ENCODE data around the gene CENPU. TPM values are rescaled to one million over a fixed set of nuclear protein-coding genes. Genes with fewer than 3 reads are reported as not detected.

CENPU gene
- total and polyA plus RNA-seq, 5 donors from 2014 or later: 2.5 to 11.0 (median 4.1) TPM

DNA sequence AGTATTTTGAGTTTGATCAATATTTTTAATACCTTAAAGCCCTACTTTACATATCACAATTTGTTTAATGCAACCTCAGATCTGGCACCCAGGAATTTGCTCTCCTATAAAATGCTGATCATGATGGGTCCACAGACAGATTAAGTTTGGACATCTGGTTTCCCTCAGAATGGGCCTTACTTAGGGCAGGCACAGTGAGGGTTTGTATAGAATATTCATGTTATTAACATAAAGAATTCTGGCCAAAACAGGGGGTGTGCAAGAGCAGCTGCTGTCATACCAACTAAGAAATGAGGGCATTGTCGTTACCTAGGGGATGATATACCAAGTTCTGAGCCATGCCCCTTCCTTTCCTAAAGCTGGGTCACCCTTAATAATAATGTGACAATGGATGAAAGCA, 37.5 kb upstream of the CENPU start:
- no peaks in the 10 kb centered on the region for H3K9me3 ChIP-seq (ENCODE audit: control insufficient read depth in 2 of 2, low read length in 2 of 2)
- ATAC-seq (ENCODE audit: low read depth in 2 of 2): no peak
- Mint-ChIP-seq H3K4me3 (no peak overlapping the region), H3K27me3 (no peaks in the 10 kb centered on the region), H3K27ac (no peak overlapping the region), H3K36me3 (peaks cover 32% of the 10 kb centered on the region), H3K9me3 (no peaks in the 10 kb centered on the region), H3K4me1 (no peaks in the 10 kb centered on the region)
- H3K4me3 ChIP-seq (ENCODE audit: low read depth, low read length): no peak overlapping the region
- H3K27ac ChIP-seq (ENCODE audit: insufficient read depth, low read length, poor library complexity, severe bottlenecking): no peak overlapping the region
- H3K36me3 ChIP-seq (ENCODE audit: control insufficient read depth, insufficient read depth, low read length): peaks cover 44% of the 10 kb centered on the region
- DNase-seq: no peak
- H3K27me3 ChIP-seq (ENCODE audit: control insufficient read depth, insufficient read depth, low read length): no peaks in the 10 kb centered on the region
- no peaks in the 10 kb centered on the region for H3K4me1 ChIP-seq (ENCODE audit: control insufficient read depth, insufficient read depth, low read length, poor library complexity, severe bottlenecking)

DNA sequence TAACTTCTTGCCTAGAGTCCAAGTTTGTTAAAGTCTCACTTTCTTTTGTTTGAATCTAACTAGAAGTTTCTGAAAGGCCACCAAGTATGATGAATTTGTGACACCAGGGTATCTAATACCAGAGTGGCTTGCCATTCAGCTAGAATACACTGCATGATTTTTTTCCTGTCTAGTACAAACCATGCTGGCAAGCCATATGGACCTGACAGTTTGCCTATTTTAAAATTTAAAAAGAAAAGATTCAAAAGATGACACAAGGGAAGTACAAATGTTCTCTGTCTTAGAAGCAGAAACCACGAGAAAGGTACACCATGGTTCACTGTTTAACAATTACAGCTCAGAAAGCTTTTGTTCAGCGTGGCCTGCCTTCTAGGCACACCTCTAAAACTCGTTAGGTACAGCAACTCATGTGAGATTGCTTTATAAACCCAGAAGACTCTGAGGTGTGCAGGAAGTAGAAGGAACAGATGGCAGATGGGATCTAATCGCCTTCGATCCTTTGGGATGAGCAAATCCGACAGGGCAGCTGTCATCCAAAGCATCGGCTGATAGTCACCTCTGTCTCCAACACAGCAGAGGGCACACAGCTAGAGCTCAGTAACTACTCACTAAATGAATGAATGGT, 35.4 kb upstream of the CENPU start:
- H3K4me3 Mint-ChIP-seq: no peak overlapping the region
- H3K4me1 Mint-ChIP-seq: no peaks in the 10 kb centered on the region
- no peak for ATAC-seq (ENCODE audit: low read depth in 2 of 2)

DNA sequence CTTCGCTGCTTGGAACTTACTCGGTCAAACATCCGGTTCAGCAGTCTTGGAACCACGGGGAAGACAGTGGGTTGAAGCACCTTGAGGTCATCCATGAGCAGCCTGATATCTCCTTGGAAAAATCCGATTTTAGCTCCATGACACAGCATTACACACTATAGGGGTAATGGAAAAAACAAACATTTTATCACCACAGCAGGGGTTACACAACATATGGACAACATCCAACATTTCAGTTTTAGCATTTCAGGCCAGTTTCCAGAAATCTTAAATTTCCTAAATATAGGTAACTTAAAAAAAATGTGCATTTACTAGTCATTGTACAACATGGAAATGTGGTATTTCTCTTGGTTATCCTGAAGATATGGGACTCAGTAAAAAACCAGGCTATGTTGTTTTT, 34.4 kb upstream of the CENPU start:
- ATAC-seq (ENCODE audit: low read depth in 2 of 2): no peak
- Mint-ChIP-seq H3K27ac (no peak overlapping the region), H3K9me3 (no peaks in the 10 kb centered on the region), H3K27me3 (no peaks in the 10 kb centered on the region), H3K4me1 (peaks cover 0 to 4% (median 1%) of the 10 kb centered on the region in 4 donors), H3K4me3 (no peak overlapping the region), H3K36me3 (peaks cover 46% of the 10 kb centered on the region)
- Histone ChIP-seq H3K36me3 (ENCODE audit: control insufficient read depth, insufficient read depth, low read length) (peaks cover 60% of the 10 kb centered on the region), H3K9me3 (ENCODE audit: control insufficient read depth in 2 of 2, low read length in 2 of 2) (no peaks in the 10 kb centered on the region), H3K27me3 (ENCODE audit: control insufficient read depth, insufficient read depth, low read length) (no peaks in the 10 kb centered on the region), H3K27ac (ENCODE audit: insufficient read depth, low read length, poor library complexity, severe bottlenecking) (no peak overlapping the region), H3K4me1 (ENCODE audit: control insufficient read depth, insufficient read depth, low read length, poor library complexity, severe bottlenecking) (no peaks in the 10 kb centered on the region), H3K4me3 (ENCODE audit: low read depth, low read length) (no peak overlapping the region)
- no peak for DNase-seq

More for the DNA sequence above, 35.4 kb upstream of the CENPU start:
- no peaks in the 10 kb centered on the region for H3K9me3 ChIP-seq (ENCODE audit: control insufficient read depth in 2 of 2, low read length in 2 of 2)
- H3K4me3 ChIP-seq (ENCODE audit: low read depth, low read length): no peak overlapping the region
- H3K27me3 Mint-ChIP-seq: no peaks in the 10 kb centered on the region
- no peaks in the 10 kb centered on the region for H3K27me3 ChIP-seq (ENCODE audit: control insufficient read depth, insufficient read depth, low read length)
- H3K36me3 Mint-ChIP-seq: peaks cover 50% of the 10 kb centered on the region
- no peak overlapping the region for H3K27ac ChIP-seq (ENCODE audit: insufficient read depth, low read length, poor library complexity, severe bottlenecking)
- H3K9me3 Mint-ChIP-seq: no peaks in the 10 kb centered on the region
- H3K36me3 ChIP-seq (ENCODE audit: control insufficient read depth, insufficient read depth, low read length): peaks cover 58% of the 10 kb centered on the region
- DNase-seq: no peak
- no peak overlapping the region for H3K27ac Mint-ChIP-seq
- H3K4me1 ChIP-seq (ENCODE audit: control insufficient read depth, insufficient read depth, low read length, poor library complexity, severe bottlenecking): no peaks in the 10 kb centered on the region

DNA sequence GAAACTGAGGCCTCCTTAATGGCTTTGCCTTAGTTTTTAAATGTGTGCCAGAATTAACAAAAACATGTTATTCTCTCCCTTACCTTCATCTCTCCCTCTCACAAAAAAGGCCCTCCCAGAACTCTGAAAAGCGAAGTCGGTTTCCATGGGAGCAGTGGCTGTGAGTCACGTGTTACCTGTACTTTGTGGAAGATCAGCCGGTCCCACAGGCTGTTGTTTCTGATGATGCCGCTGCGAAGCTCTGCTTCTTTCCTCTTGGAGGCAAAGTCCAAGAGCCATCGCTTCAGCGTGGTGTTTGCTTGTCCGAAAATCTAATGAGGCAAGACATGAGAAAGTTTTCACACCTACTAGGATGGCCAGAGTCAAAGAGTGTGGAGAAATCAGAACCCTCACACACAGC, 32.5 kb upstream of the CENPU start:
- Histone ChIP-seq H3K27ac (ENCODE audit: insufficient read depth, low read length, poor library complexity, severe bottlenecking) (no peak overlapping the region), H3K4me3 (ENCODE audit: low read depth, low read length) (no peak overlapping the region), H3K9me3 (ENCODE audit: control insufficient read depth in 2 of 2, low read length in 2 of 2) (no peaks in the 10 kb centered on the region), H3K4me1 (ENCODE audit: control insufficient read depth, insufficient read depth, low read length, poor library complexity, severe bottlenecking) (peaks cover 3% of the 10 kb centered on the region), H3K27me3 (ENCODE audit: control insufficient read depth, insufficient read depth, low read length) (no peaks in the 10 kb centered on the region), H3K36me3 (ENCODE audit: control insufficient read depth, insufficient read depth, low read length) (peaks cover 55% of the 10 kb centered on the region)
- no peaks in the 10 kb centered on the region for H3K27me3 Mint-ChIP-seq
- peaks cover 52% of the 10 kb centered on the region for H3K36me3 Mint-ChIP-seq
- no peak overlapping the region for H3K4me3 Mint-ChIP-seq
- H3K9me3 Mint-ChIP-seq: no peaks in the 10 kb centered on the region
- H3K4me1 Mint-ChIP-seq: peaks cover 0 to 13% (median 9%) of the 10 kb centered on the region in 4 donors
- H3K27ac Mint-ChIP-seq: no peak overlapping the region
- ATAC-seq (ENCODE audit: low read depth in 2 of 2) (no peak), DNase-seq (no peak)

DNA sequence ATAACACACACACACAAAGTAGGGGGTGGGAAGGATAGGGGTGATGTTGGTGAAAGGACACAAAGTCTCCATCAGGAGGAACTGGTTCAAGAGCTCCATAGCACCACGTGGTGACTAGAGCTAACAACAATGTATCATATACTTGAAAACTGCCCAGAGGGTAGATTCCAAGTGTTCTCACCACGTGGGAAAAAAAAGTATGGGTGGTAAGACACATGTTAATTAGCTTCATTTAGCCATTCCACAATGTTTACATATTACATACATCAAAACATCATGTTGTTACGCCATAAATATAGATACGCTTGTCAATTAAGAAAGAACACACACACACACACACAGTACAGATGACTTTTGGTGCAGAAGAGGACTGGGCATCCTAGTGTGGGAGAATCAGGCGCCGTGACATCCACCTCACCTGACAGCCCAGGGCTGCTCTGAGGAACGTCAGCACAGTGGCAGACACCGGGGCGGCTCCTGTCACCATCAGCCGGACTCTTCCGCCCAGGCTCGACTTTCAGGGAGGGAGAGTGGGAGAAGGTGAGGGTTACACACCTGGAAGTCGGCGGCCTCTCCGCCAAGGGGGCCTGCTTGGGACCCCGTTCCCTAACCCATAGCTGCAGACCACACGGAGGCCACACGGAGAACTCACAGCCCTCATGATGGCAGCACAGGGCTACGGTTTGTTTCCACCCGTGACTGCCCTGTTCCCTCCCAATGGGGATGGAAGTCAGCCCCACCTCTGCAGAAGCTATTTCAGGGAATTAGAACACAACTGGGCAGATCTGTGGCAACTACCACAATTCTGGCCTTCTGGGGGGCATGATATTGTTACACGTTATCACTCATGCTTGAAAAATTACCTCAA, 31.8 kb upstream of the CENPU start:
- no peak overlapping the region for H3K4me3 Mint-ChIP-seq
- Histone ChIP-seq H3K27me3 (ENCODE audit: control insufficient read depth, insufficient read depth, low read length) (no peaks in the 10 kb centered on the region), H3K9me3 (ENCODE audit: control insufficient read depth in 2 of 2, low read length in 2 of 2) (no peaks in the 10 kb centered on the region), H3K36me3 (ENCODE audit: control insufficient read depth, insufficient read depth, low read length) (peaks cover 59% of the 10 kb centered on the region), H3K4me3 (ENCODE audit: low read depth, low read length) (no peak overlapping the region), H3K27ac (ENCODE audit: insufficient read depth, low read length, poor library complexity, severe bottlenecking) (no peak overlapping the region), H3K4me1 (ENCODE audit: control insufficient read depth, insufficient read depth, low read length, poor library complexity, severe bottlenecking) (peaks cover 3% of the 10 kb centered on the region)
- H3K36me3 Mint-ChIP-seq: peaks cover 52% of the 10 kb centered on the region
- H3K27ac Mint-ChIP-seq: peak overlapping the region in 1 of 3 donors; percentile 18
- no peak for ATAC-seq (ENCODE audit: low read depth in 2 of 2)
- no peak for DNase-seq
- no peaks in the 10 kb centered on the region for H3K9me3 Mint-ChIP-seq
- no peaks in the 10 kb centered on the region for H3K27me3 Mint-ChIP-seq
- H3K4me1 Mint-ChIP-seq: peaks cover 0 to 14% (median 9%) of the 10 kb centered on the region in 4 donors

DNA sequence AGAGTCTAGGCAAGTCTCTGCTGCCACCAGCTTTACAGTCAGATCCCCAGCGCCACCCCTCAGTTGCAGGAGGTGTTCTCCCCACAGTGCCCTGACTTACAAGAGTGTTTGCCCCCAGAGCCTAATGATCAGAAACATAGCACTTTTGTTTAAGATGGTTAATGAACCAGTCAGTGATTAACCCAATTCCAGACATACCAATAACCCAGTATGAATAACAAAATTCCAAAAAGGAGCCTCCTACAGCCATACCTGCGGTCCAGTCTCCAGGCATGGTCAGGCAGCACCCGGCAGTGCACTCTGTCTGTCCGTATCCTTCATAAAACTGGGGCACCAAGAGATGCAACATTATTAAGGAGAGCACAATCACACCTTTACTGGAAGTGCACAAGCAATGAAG, 30.7 kb upstream of the CENPU start:
- H3K4me1 ChIP-seq (ENCODE audit: control insufficient read depth, insufficient read depth, low read length, poor library complexity, severe bottlenecking): peaks cover 3% of the 10 kb centered on the region
- H3K36me3 ChIP-seq (ENCODE audit: control insufficient read depth, insufficient read depth, low read length): peaks cover 64% of the 10 kb centered on the region
- Mint-ChIP-seq H3K4me1 (peaks cover 0 to 14% (median 9%) of the 10 kb centered on the region in 4 donors), H3K9me3 (no peaks in the 10 kb centered on the region), H3K27ac (peak overlapping the region in 2 of 3 donors; percentile 18 to 81), H3K36me3 (peaks cover 57% of the 10 kb centered on the region), H3K4me3 (no peak overlapping the region), H3K27me3 (no peaks in the 10 kb centered on the region)
- H3K4me3 ChIP-seq (ENCODE audit: low read depth, low read length): no peak overlapping the region
- DNase-seq: no peak
- no peaks in the 10 kb centered on the region for H3K27me3 ChIP-seq (ENCODE audit: control insufficient read depth, insufficient read depth, low read length)
- no peak overlapping the region for H3K27ac ChIP-seq (ENCODE audit: insufficient read depth, low read length, poor library complexity, severe bottlenecking)
- no peaks in the 10 kb centered on the region for H3K9me3 ChIP-seq (ENCODE audit: control insufficient read depth in 2 of 2, low read length in 2 of 2)
- ATAC-seq (ENCODE audit: low read depth in 2 of 2): no peak

DNA sequence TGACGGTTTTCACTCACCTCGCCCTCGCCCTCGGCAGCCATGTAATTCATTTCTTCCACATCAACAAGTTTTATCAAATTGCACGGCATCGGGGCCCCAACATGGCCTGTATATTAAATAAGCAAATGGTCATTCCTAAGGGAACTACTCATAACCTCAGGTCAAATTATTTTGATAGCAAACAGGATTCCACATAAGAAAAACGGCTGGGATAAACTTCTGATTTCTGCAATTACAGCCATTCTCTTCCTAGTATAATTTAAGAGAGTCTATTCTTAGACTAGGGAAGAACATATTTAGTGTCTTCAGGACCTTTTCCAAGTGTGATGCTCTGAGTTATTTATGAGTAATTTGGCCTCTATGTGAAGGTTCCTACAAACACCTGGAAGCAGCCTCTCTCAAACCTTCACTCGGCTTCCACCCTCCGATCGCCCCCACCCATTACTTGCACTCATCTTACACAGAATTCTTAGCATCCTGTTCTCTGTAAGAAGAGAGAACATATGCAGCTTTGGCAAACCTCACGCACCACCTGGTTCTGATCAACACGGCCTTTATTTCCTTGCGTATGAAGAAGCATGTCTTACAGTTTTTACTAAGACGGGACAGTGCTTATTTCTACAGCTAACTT, 29.4 kb upstream of the CENPU start:
- no peak overlapping the region for H3K4me3 ChIP-seq (ENCODE audit: low read depth, low read length)
- ATAC-seq (ENCODE audit: low read depth in 2 of 2) (no peak), DNase-seq (no peak)
- H3K27me3 Mint-ChIP-seq: no peaks in the 10 kb centered on the region
- no peaks in the 10 kb centered on the region for H3K9me3 ChIP-seq (ENCODE audit: control insufficient read depth in 2 of 2, low read length in 2 of 2)
- H3K4me1 Mint-ChIP-seq: peaks cover 0 to 16% (median 11%) of the 10 kb centered on the region in 4 donors
- H3K9me3 Mint-ChIP-seq: no peaks in the 10 kb centered on the region
- no peaks in the 10 kb centered on the region for H3K27me3 ChIP-seq (ENCODE audit: control insufficient read depth, insufficient read depth, low read length)
- peaks cover 59% of the 10 kb centered on the region for H3K36me3 Mint-ChIP-seq
- no peak overlapping the region for H3K4me3 Mint-ChIP-seq
- peak overlapping the region in 2 of 3 donors; percentile 66 to 87 for H3K27ac Mint-ChIP-seq
- H3K4me1 ChIP-seq (ENCODE audit: control insufficient read depth, insufficient read depth, low read length, poor library complexity, severe bottlenecking): peaks cover 3% of the 10 kb centered on the region
- no peak overlapping the region for H3K27ac ChIP-seq (ENCODE audit: insufficient read depth, low read length, poor library complexity, severe bottlenecking)
- H3K36me3 ChIP-seq (ENCODE audit: control insufficient read depth, insufficient read depth, low read length): peaks cover 64% of the 10 kb centered on the region

All from CD4-positive, CD25-positive, alpha-beta regulatory T cell (primary cell).